Kasumi-1 (cell line): ENCODE data around the gene DEFB113.

ENCODE experiments used
- DNase-seq, 2 experiments: peaks; one replicate each; lab custom pipeline; 2025; lab: John Stamatoyannopoulos, UW

The DEFB113 gene

GRCh38 chr6:49935387-49935786 is 34.0 kb downstream of the DEFB113 start:
- no peak for DNase-seq

DNA sequence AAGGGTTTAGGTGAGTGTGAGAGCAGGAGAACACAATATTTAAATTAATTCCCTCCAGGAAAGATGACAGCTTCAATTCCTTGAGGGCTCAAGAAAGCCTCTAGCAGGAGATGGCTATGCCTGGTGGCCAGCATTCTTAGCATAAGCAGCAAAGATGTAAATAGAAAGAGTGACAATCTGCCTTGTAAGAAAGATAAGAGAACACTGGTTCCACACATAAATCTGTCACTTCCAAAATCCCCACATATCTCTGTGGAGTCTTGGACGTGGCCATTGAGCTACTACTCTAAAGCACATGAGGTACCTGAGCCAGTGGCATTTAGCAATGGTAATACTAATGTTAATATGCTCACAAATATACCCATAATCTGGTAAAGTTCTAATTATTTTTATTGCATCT is 34.7 kb downstream of the DEFB113 start:
- no peak for DNase-seq

DNA sequence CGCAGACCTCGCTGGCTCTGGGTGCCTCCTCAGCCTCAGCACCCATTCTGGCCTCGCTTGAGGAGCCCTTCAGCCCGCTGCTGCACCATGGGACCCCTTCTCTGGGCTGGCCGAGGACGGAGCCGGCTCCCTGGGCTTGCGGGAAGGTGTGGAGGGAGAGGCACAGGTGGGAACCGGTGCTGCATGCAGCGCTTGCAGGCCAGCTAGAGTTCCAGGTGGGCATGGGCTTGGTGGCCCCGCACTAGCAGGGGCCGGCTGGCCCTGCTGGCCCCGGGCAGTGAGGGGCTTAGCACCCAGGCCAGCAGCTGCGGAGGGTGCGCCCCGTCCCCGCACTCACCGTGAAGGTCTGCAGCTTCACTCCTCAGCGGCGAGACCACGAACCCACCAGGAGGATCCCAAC is 35.9 kb downstream of the DEFB113 start:
- DNase-seq: no peak

GRCh38 chr6:49929340-49929739 is 40.1 kb downstream of the DEFB113 start:
- no peak for DNase-seq

GRCh38 chr6:49923826-49924225 is 45.6 kb downstream of the DEFB113 start:
- no peak for DNase-seq

GRCh38 chr6:49919935-49920644 is 49.3 kb downstream of the DEFB113 start:
- no peak for DNase-seq

- no peak for DNase-seq
Observed at GRCh38 chr6:49919261-49919660, 50.2 kb downstream of the DEFB113 start.

- DNase-seq: no peak
Observed at GRCh38 chr6:49918787-49919186, 50.6 kb downstream of the DEFB113 start.
